Testis (tissue), 3 donors: ENCODE results near the gene SCP2. TPM values are rescaled to one million over a fixed set of nuclear protein-coding genes. Genes with fewer than 3 reads are reported as not detected.
"Not testable (repeated sequence)": the region's sequence is repeated elsewhere in the genome, so short reads cannot be mapped to it uniquely, and the experiment has no call there.

Source experiments
- DNase-seq: peaks from one replicate; pipeline ENCODE4 v3.0.0-alpha.2; 2019
- H3K27ac ChIP-seq, 2 donors: fragments of 200-600 bp; sonication (generic); one replicate each; pipeline ENCODE4 v1.5.1; 2019
- H3K27me3 ChIP-seq: fragments of 200-600 bp; sonication (generic); one replicate; pipeline ENCODE4 v1.5.1; 2019
- H3K36me3 ChIP-seq: fragments of 200-600 bp; sonication (generic); one replicate; pipeline ENCODE4 v1.5.1; 2017; ENCODE audit warnings: low read depth; ENCODE audit errors: missing control alignments
- H3K4me1 ChIP-seq: fragments of 200-600 bp; sonication (generic); one replicate; pipeline ENCODE4 v1.5.1; 2019
- H3K4me3 ChIP-seq, 2 donors: fragments of 200-600 bp; sonication (generic); one replicate each; pipeline ENCODE4 v1.5.1; 2017 to 2019
- H3K9me3 ChIP-seq: fragments of 200-600 bp; sonication (generic); one replicate; pipeline ENCODE4 v1.5.1; 2017
- POLR2A ChIP-seq: fragments of 450-650 bp; IDR thresholded peaks from one replicate; pipeline ENCODE4 v1.6.1; 2017; ENCODE audit warnings: antibody characterized with exemption, mild to moderate bottlenecking, moderate library complexity
- WGBS, 2 donors: methylation state at CpG; one replicate each; pipeline ENCODE4 v1.1.5; 2018; 5-methylcytosine and 5-hydroxymethylcytosine counted together
- intact Hi-C: fragments of 100-400 bp; cut with DNase I; formaldehyde crosslinking; loops from one replicate; pipeline ENCODE4 v1.15.1; 2023; ENCODE audit warnings: low total_unique reads
- polyA plus RNA-seq: library from polyadenylated mRNA; stranded (reverse); fragments of 350-450 nt; fragmentation: Illumina TruSeq; extraction: RNeasy Lipid Tissue Mini Kit (QIAGEN cat#74804); gene quantifications from one replicate; pipeline ENCODE4 v1.2.3, GENCODE V29; 2014; ENCODE audit warnings: low read depth, low replicate concordance; ENCODE audit not compliant: insufficient read depth
- total RNA-seq, 2 donors: library from RNA; depleted of rRNA; stranded (reverse); fragments of >200 nt; gene quantifications; one replicate each; pipeline ENCODE4 v1.2.3, GENCODE V29; 2016
- TF ChIP-seq, protein P1 (sequence below), 3 experiments: fragments of 450-650 bp in 2 of 3; fragments of 200-600 bp in 1 of 3; sonication (generic) in 1 of 3; IDR thresholded peaks; one replicate each; pipeline ENCODE4 v1.5.1; 2016 to 2019; ENCODE audit warnings: antibody characterized with exemption in 3 of 3, mild to moderate bottlenecking in 2 of 3, moderate library complexity in 1 of 3

Gene SCP2
- total and polyA plus RNA-seq, 3 donors from 2014 or later: 102 to 108 (median 103) TPM

- no peaks in the 10 kb centered on the region for H3K36me3 ChIP-seq
- no peak for DNase-seq
- H3K4me1 ChIP-seq: no peaks in the 10 kb centered on the region
- no peak overlapping the region for H3K4me3 ChIP-seq
- WGBS, 2 donors: 91 to 92% methylated on average over 3 of the region's 3 CpGs
- H3K27ac ChIP-seq: no peak overlapping the region
- H3K9me3 ChIP-seq: no peaks in the 10 kb centered on the region
- no peaks in the 10 kb centered on the region for H3K27me3 ChIP-seq
- intact Hi-C loops: no loop called here
- TF ChIP-seq, protein P1, sequence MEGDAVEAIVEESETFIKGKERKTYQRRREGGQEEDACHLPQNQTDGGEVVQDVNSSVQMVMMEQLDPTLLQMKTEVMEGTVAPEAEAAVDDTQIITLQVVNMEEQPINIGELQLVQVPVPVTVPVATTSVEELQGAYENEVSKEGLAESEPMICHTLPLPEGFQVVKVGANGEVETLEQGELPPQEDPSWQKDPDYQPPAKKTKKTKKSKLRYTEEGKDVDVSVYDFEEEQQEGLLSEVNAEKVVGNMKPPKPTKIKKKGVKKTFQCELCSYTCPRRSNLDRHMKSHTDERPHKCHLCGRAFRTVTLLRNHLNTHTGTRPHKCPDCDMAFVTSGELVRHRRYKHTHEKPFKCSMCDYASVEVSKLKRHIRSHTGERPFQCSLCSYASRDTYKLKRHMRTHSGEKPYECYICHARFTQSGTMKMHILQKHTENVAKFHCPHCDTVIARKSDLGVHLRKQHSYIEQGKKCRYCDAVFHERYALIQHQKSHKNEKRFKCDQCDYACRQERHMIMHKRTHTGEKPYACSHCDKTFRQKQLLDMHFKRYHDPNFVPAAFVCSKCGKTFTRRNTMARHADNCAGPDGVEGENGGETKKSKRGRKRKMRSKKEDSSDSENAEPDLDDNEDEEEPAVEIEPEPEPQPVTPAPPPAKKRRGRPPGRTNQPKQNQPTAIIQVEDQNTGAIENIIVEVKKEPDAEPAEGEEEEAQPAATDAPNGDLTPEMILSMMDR (IDR thresholded peaks at IDR 0.05): no peak
- TF ChIP-seq POLR2A: no peak
Measured at GRCh38 chr1:52937433-52938182, 10.5 kb downstream of the SCP2 start.

DNA sequence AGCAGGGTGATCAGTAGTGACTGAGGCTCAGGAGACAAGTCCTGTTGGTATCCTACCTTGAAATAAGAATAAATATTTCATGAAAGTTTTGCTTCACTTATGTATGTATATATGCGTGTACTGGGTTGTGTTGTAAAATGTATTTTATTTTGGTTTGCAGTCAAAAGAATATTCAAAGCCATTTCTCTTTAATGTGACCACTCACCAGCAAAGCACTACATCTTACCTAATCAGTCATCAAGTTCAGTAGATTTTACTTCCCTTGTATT, 11.0 kb downstream of the SCP2 start:
- Histone ChIP-seq H3K9me3 (no peaks in the 10 kb centered on the region), H3K4me1 (no peaks in the 10 kb centered on the region), H3K27ac (no peak overlapping the region), H3K36me3 (no peaks in the 10 kb centered on the region), H3K4me3 (no peak overlapping the region), H3K27me3 (no peaks in the 10 kb centered on the region)
- 93 to 97% methylated on average over 1 of the region's 1 CpG for WGBS, 2 donors
- no peak for DNase-seq
- intact Hi-C loops: no loop called here
- TF ChIP-seq, protein P1 (IDR thresholded peaks at IDR 0.05): no peak
- no peak for TF ChIP-seq POLR2A

DNA sequence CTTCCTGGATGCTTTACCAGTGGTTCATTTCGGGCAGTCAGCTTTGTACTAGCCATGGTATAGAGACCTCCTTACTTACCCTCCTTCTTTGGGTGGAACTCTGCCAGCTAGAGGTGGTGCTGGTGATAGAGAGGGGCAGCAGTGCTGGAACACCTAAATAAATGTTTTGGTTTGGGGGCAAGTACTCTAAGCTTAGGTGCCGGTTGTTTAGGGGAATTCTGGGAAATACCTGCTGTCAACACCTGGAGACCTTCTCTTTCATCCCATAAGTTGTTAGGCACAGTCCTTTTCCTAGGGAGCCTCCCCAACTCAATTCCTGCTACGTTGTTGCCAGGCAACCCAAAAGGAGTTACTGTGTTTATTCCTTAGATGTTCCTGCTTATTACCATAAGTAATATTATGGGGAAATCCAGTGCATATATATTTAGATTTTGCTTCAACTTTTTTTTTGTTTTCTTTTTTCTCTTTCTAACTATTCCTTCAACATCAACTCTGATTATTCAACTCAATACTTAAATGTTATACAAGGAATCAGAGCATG, 16.9 kb downstream of the SCP2 start:
- Histone ChIP-seq H3K27me3 (no peaks in the 10 kb centered on the region), H3K27ac (no peak overlapping the region), H3K9me3 (no peaks in the 10 kb centered on the region), H3K36me3 (no peaks in the 10 kb centered on the region), H3K4me3 (no peak overlapping the region), H3K4me1 (no peaks in the 10 kb centered on the region)
- intact Hi-C loops: no loop called here
- TF ChIP-seq, protein P1 (IDR thresholded peaks at IDR 0.05): no peak
- no peak for TF ChIP-seq POLR2A
- DNase-seq: no peak
- WGBS, 2 donors: 52 to 61% methylated on average over 3 of the region's 3 CpGs

- no peaks in the 10 kb centered on the region for H3K36me3 ChIP-seq
- H3K9me3 ChIP-seq: no peaks in the 10 kb centered on the region
- no peaks in the 10 kb centered on the region for H3K27me3 ChIP-seq
- no peak overlapping the region for H3K27ac ChIP-seq
- no peak overlapping the region for H3K4me3 ChIP-seq
- DNase-seq: no peak
- 72 to 90% methylated on average over 10 of the region's 10 CpGs for WGBS, 2 donors
- TF ChIP-seq POLR2A: no peak
- TF ChIP-seq, protein P1 (IDR thresholded peaks at IDR 0.05): no peak
- no peaks in the 10 kb centered on the region for H3K4me1 ChIP-seq
- intact Hi-C loops: no loop called here
Measured at GRCh38 chr1:52944566-52944965, 17.5 kb downstream of the SCP2 start.

- DNase-seq: no peak
- Histone ChIP-seq H3K4me3 (no peak overlapping the region), H3K9me3 (no peaks in the 10 kb centered on the region), H3K27ac (no peak overlapping the region), H3K4me1 (no peaks in the 10 kb centered on the region), H3K36me3 (no peaks in the 10 kb centered on the region), H3K27me3 (no peaks in the 10 kb centered on the region)
- WGBS, 2 donors: 74 to 95% methylated on average over 1 of the region's 1 CpG
- TF ChIP-seq, protein P1 (IDR thresholded peaks at IDR 0.05): no peak
- TF ChIP-seq POLR2A: no peak
- intact Hi-C loops: no loop called here
Measured at GRCh38 chr1:52947490-52947889, 20.4 kb downstream of the SCP2 start.

DNA sequence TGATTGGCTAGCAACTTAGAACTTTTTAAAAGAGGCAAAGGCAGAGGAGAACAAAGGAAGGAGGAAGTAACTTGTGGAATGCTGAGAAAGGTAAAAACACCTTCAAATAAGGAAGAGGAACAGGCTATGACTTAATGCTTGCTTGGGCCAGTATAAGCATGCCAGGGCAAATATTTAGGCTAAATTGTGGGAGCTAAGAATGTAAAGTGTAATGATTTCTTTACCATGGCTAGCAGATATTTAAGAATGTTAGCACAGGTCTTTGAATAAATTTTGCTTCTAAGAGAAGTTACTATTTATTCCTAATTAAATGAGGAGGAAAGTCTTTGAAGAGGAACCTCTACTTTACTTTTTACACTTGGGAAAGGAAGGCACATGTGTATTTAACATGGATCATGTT, 22.5 kb downstream of the SCP2 start:
- H3K27ac ChIP-seq, H3K9me3 ChIP-seq, H3K27me3 ChIP-seq, DNase-seq, intact Hi-C loops, H3K36me3 ChIP-seq, H3K4me1 ChIP-seq, H3K4me3 ChIP-seq: not testable (repeated sequence)
